ENCODE measurements around the gene PIGL.

PIGL gene

DNA sequence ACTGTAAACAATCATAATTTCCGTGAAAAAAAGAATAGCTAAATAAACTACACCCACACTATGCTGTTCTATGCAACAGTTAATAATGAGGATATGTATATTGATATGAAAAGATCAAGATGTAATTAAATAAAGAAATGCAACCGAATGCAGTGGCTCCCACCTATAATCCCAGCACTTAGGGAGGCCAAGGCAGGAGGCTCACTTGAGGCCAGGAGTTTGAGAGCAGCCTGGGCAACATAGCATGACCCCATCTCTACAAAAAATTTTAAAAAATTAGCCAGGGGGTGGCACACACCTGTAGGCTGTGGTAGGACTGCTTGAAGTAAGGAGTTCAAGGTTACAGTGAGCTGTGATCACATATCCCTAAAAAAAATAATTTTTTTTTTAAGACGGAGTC, 121.4 kb downstream of the PIGL start:
- H3K27ac ChIP-seq: no peak overlapping the region
- TF ChIP-seq, protein P1, sequence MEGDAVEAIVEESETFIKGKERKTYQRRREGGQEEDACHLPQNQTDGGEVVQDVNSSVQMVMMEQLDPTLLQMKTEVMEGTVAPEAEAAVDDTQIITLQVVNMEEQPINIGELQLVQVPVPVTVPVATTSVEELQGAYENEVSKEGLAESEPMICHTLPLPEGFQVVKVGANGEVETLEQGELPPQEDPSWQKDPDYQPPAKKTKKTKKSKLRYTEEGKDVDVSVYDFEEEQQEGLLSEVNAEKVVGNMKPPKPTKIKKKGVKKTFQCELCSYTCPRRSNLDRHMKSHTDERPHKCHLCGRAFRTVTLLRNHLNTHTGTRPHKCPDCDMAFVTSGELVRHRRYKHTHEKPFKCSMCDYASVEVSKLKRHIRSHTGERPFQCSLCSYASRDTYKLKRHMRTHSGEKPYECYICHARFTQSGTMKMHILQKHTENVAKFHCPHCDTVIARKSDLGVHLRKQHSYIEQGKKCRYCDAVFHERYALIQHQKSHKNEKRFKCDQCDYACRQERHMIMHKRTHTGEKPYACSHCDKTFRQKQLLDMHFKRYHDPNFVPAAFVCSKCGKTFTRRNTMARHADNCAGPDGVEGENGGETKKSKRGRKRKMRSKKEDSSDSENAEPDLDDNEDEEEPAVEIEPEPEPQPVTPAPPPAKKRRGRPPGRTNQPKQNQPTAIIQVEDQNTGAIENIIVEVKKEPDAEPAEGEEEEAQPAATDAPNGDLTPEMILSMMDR (IDR thresholded peaks at IDR 0.05): no peak
- TF ChIP-seq ZFX (IDR thresholded peaks at IDR 0.05; ENCODE audit: borderline replicate concordance): no peak

DNA sequence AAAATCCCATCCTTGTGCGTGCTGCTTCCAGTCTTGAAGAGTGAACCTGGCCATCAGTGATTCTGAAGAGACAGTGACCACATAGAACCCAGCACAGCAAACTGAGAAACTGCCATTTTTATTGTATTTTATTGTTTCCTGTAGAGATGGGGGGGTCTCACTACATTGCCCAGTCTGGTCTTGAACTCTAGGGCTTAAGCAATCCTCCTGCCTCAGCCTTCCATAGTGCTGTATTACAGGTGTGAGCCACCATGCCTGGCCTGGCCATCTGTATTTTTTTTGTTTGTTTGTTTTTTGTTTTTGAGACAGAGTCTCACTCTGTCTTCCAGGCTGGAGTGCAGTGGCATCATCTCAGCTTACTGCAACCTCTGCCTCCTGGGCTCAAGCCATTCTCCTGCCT, 122.4 kb downstream of the PIGL start:
- H3K27ac ChIP-seq: peak overlapping the region; percentile 53
- TF ChIP-seq, protein P1 (IDR thresholded peaks at IDR 0.05): no peak
- no peak for TF ChIP-seq ZFX (IDR thresholded peaks at IDR 0.05; ENCODE audit: borderline replicate concordance)

DNA sequence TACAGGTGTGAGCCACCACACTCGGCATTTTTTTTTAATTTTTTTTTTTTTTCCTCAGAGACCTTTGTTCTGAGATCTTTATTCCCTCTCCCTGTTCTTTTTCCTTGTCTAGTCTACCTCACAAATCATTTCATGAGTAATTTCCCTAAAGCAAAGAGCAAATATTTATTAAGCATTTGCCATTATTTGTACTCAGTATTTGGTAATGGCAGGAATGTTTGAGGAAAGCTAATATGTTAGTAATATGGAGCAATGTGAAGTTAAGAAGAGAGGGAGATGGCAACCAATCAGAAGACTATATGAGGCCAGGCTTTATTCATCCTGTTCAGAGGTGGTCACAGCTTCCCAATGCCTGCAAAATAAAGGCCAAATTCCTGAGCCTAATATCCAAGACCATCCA, 122.9 kb downstream of the PIGL start:
- TF ChIP-seq ZFX (IDR thresholded peaks at IDR 0.05; ENCODE audit: borderline replicate concordance): no peak
- TF ChIP-seq, protein P1 (IDR thresholded peaks at IDR 0.05): no peak

GRCh38 chr17:16342979-16343378, 126.0 kb downstream of the PIGL start:
- H3K27ac ChIP-seq: no peak overlapping the region
- TF ChIP-seq ZFX (IDR thresholded peaks at IDR 0.05; ENCODE audit: borderline replicate concordance): no peak
- TF ChIP-seq, protein P1 (IDR thresholded peaks at IDR 0.05): no peak

More for the DNA sequence above, 122.9 kb downstream of the PIGL start:
- H3K27ac ChIP-seq: peak overlapping the region; percentile 53

DNA sequence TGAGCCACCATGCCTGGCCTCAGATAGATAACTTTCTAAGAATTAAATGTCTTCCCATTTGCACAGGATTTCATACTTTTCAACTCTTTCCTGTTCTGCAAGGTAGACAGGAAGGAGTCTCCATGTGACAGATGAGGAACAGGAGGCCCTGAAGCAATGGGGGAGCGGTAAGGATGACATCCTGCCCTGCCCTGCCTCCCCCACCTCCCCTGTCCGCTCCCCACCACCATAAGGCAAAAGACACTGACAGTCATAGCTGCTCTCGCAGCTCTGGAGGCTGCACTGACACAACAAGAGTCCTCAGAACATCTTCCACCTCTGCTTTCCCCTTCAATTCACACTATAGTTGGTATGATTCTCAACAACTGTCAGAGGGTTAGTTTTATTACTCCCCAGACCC, 126.6 kb downstream of the PIGL start:
- no peak overlapping the region for H3K27ac ChIP-seq
- TF ChIP-seq, protein P1 (IDR thresholded peaks at IDR 0.05): no peak
- no peak for TF ChIP-seq ZFX (IDR thresholded peaks at IDR 0.05; ENCODE audit: borderline replicate concordance)

GRCh38 chr17:16345565-16345964, 128.6 kb downstream of the PIGL start:
- H3K27ac ChIP-seq: no peak overlapping the region
- TF ChIP-seq ZFX (IDR thresholded peaks at IDR 0.05; ENCODE audit: borderline replicate concordance): no peak
- TF ChIP-seq, protein P1 (IDR thresholded peaks at IDR 0.05): no peak

DNA sequence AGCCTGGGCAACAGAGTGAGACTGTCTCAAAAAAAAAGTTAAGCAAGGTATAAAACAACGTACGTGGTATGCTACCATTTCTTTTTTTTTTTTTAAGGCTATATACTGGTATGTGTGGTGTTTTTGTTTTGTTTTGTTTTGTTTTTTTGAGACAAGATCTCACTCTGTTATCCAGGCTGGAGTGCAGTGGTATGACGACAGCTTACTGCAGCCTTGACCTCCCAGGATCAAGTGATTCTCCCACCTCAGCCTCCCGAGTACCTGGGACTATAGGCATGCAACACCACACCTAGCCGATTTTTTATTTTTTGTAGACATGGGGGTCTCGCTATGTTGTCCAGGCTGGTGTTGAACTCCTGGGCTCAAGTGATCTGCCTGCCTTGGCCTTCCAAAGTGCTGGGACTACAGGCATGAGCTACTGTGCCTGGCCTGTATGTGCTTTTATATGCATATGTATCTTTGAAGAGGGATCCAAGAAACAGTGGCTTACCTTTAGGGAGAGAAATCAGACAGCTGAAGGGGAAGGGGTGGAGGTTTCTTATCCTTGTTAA, 129.8 kb downstream of the PIGL start:
- no peak overlapping the region for H3K27ac ChIP-seq
- no peak for TF ChIP-seq ZFX (IDR thresholded peaks at IDR 0.05; ENCODE audit: borderline replicate concordance)
- TF ChIP-seq, protein P1 (IDR thresholded peaks at IDR 0.05): no peak
